ENCODE results near the gene MPP4.

- TF ChIP-seq, protein P1, sequence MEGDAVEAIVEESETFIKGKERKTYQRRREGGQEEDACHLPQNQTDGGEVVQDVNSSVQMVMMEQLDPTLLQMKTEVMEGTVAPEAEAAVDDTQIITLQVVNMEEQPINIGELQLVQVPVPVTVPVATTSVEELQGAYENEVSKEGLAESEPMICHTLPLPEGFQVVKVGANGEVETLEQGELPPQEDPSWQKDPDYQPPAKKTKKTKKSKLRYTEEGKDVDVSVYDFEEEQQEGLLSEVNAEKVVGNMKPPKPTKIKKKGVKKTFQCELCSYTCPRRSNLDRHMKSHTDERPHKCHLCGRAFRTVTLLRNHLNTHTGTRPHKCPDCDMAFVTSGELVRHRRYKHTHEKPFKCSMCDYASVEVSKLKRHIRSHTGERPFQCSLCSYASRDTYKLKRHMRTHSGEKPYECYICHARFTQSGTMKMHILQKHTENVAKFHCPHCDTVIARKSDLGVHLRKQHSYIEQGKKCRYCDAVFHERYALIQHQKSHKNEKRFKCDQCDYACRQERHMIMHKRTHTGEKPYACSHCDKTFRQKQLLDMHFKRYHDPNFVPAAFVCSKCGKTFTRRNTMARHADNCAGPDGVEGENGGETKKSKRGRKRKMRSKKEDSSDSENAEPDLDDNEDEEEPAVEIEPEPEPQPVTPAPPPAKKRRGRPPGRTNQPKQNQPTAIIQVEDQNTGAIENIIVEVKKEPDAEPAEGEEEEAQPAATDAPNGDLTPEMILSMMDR (conservative IDR thresholded peaks at IDR 0.05): no peak
- TF ChIP-seq ZFX (IDR thresholded peaks at IDR 0.05): no peak
These were observed 56.3 kb downstream of the MPP4 start for GRCh38 chr2:201642086-201642578.

Measured in C4-2B (cell line).